GM12873 (cell line): ENCODE data around the gene PPP3CA.

ENCODE experiments used
- CTCF ChIP-seq: IDR thresholded peaks from 2 replicates; pipeline ENCODE4 v1.5.1; 2012; ENCODE audit warnings: low read depth, mild to moderate bottlenecking, moderate library complexity, low read length, control low read depth; ENCODE audit not compliant: insufficient read depth; ENCODE audit errors: missing control alignments

Gene PPP3CA

DNA sequence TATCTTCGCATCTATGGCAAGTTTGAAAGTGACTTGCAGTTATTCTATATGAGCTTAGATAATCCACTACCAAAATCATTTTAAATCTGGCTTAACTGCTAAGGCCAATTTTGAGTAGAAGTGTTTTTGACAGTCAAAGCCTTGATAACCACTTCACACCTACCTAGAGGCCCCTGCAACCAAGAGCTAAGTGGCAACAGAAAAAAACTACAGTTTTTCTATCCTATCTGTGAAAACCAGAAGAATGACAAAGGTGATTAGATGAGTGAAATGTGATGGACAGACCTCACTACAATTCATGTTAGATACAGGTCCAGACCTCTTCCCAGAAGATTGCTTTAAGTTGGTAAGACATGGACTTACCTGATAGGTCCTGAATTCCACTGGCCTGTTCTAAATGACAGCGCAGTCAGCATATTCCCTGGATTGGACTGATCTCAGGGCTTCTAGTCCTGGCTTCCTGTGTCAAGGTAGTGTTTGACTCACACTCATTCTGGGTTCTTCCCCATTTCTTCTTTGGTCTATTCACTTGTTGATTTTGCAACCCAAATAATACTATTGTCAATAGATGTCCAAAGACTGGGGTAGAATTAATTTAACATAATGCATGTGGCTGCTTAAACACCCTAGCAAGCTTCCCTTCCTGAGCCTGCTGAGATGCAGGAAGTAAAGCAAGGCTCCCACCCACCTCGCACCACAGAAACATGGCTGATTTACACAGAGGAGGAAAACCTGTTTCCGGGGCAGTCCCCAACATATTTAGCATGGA is 65.1 kb downstream of the PPP3CA start:
- no peak for TF ChIP-seq CTCF

GRCh38 chr4:101280866-101281600 is 66.3 kb downstream of the PPP3CA start:
- no peak for TF ChIP-seq CTCF

DNA sequence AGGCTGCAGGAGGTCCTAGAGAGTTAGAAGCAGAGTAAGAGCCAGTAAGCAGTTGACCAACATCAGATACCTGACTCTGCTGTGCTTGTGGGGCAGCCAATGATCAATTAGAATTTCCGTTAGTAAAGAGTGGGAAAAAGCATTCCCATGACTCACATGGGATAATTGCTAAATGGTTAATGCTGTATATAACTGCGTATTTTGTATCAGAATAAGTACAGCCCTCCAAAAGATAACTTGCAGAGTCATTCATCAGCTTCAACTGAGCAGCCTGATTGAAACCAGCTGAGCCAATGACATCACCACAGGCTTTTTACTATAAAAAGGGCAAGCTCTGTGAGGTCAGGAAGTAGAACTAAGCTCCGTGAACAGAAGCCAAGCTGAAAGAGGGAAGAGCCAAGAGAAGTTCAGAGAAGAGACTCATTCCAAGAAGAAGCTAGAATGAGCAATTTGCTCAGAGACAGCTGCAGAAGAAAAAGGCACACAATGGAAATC is 67.9 kb downstream of the PPP3CA start:
- TF ChIP-seq CTCF = no peak

DNA sequence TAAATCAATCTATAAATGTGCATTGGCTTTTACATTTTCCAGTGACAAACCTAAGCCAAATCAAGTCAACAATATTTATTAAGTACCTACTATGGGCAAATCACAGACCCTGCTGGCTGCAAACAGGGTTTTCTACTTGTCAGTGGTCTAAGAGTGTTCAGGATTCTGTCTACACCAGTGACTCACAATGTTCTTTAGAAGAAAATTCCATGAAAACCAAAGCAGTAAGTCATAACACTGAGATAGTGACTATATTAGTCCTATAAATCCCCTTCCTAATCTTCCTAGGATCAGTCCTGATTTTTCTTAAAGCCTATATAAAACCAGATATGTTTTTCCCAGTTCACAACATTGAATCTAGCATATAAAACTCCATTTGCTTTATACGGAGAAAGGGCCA is 69.7 kb downstream of the PPP3CA start:
- TF ChIP-seq CTCF = no peak

DNA sequence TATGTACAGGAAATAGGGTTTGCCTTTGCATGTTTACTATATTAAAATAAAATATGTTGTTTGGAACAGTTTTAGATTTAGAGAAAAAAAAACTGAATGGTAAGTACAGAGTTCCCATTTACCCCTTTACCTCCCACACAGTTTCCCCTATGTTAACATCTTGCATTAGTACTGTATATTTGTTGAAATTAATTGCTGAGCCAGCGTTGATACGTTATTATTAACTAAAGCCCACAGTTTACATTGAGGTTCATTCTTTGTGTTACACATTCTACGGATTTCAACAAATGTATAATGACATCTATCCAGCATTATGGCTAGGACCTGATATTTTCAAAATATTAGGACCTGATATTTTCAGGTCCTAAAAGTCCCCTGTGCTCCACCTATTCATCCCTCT is 70.7 kb downstream of the PPP3CA start:
- TF ChIP-seq CTCF = no peak

GRCh38 chr4:101274888-101275752 is 72.2 kb downstream of the PPP3CA start:
- no peak for TF ChIP-seq CTCF
